Upper lobe of left lung (tissue), 4 donors: ENCODE results near the gene ZBTB8A.

Experiments used
- POLR2A ChIP-seq, 4 donors: fragments of 450-650 bp; IDR thresholded peaks; one replicate each; pipeline ENCODE4 v1.5.1; 2016 to 2017; ENCODE audit warnings: antibody characterized with exemption in 4 of 4, mild to moderate bottlenecking in 2 of 4
- POLR2AphosphoS5 ChIP-seq, 2 donors: sonication (generic); formaldehyde crosslinking; IDR thresholded peaks; one replicate each; pipeline ENCODE4 v1.5.1; 2017; ENCODE audit warnings: antibody characterized with exemption in 2 of 2
- TF ChIP-seq, protein P1 (sequence below), 6 experiments: fragments of 450-650 bp in 4 of 6; fragments of 200-600 bp in 2 of 6; sonication (generic) in 2 of 6; IDR thresholded peaks; one replicate each; pipeline ENCODE4 v1.5.1; 2016 to 2019; ENCODE audit warnings: antibody characterized with exemption in 6 of 6

DNA sequence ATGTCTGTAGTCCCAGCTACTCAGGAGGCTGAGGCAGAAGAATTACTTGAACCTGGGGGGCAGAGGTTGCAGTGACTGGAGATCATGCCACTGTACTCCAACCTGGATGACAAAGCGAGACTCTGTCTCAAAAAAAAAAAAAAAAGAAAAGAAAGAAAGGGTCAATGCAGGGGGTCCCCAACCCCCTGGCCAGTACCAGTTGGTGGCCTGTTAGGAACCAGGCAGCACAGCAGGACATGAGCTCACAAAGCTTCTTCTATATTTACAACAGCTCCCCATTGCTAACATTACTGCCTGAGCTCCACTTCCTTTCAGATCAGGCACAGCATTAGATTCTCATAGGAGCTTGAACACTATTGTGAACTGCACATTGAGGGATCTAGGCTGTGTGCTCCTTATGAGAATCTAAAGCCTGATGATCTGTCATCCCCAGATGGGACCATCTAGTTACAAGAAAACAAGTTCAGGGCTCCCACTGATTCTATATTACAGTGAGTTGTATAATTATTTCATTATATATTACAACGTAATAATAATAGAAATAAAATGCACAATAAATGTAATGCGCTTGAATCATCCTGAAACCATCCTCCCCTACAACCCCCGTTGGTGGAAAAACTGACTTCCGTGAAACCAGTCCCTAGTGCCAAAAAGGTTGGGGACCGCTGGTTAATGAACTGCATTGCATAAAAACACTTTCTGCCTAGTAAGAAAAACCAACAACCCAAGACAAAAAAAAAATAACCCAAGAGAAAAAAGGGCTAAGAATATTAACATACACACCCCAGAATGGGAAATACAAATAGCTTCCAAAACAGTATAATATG is 108.3 kb downstream of the ZBTB8A start:
- TF ChIP-seq, protein P1, sequence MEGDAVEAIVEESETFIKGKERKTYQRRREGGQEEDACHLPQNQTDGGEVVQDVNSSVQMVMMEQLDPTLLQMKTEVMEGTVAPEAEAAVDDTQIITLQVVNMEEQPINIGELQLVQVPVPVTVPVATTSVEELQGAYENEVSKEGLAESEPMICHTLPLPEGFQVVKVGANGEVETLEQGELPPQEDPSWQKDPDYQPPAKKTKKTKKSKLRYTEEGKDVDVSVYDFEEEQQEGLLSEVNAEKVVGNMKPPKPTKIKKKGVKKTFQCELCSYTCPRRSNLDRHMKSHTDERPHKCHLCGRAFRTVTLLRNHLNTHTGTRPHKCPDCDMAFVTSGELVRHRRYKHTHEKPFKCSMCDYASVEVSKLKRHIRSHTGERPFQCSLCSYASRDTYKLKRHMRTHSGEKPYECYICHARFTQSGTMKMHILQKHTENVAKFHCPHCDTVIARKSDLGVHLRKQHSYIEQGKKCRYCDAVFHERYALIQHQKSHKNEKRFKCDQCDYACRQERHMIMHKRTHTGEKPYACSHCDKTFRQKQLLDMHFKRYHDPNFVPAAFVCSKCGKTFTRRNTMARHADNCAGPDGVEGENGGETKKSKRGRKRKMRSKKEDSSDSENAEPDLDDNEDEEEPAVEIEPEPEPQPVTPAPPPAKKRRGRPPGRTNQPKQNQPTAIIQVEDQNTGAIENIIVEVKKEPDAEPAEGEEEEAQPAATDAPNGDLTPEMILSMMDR (IDR thresholded peaks at IDR 0.05), result no peak
- TF ChIP-seq POLR2A (IDR thresholded peaks at IDR 0.05), result no peak
- no peak for TF ChIP-seq POLR2AphosphoS5 (IDR thresholded peaks at IDR 0.05)
